HUES48 (cell line): ENCODE results near the gene VPS9D1.

ENCODE experiments used
- H3K27ac ChIP-seq: one replicate; pipeline ENCODE4 v1.7.0; 2013; ENCODE audit warnings: low read depth, low read length, inconsistent platforms
- H3K27me3 ChIP-seq: 2 replicates; pipeline ENCODE4 v1.6.1; 2013; ENCODE audit warnings: mild to moderate bottlenecking, low read length; ENCODE audit not compliant: control insufficient read depth, insufficient read depth
- H3K36me3 ChIP-seq: 2 replicates; pipeline ENCODE4 v1.6.1; 2013; ENCODE audit warnings: low read length; ENCODE audit not compliant: control insufficient read depth, insufficient read depth
- H3K4me1 ChIP-seq: 2 replicates; pipeline ENCODE4 v1.6.1; 2013; ENCODE audit warnings: mild to moderate bottlenecking, low read length; ENCODE audit not compliant: control insufficient read depth, insufficient read depth
- H3K4me3 ChIP-seq: 2 replicates; pipeline ENCODE4 v1.5.1; 2013; ENCODE audit warnings: mild to moderate bottlenecking, low read depth, low read length
- H3K9ac ChIP-seq: 2 replicates; pipeline ENCODE4 v1.6.1; 2013; ENCODE audit warnings: mild to moderate bottlenecking, low read depth, low read length, moderate library complexity
- H3K9me3 ChIP-seq: 2 replicates; pipeline ENCODE4 v1.6.1; 2013; ENCODE audit warnings: low read length; ENCODE audit not compliant: control insufficient read depth, insufficient read depth

The VPS9D1 gene

DNA sequence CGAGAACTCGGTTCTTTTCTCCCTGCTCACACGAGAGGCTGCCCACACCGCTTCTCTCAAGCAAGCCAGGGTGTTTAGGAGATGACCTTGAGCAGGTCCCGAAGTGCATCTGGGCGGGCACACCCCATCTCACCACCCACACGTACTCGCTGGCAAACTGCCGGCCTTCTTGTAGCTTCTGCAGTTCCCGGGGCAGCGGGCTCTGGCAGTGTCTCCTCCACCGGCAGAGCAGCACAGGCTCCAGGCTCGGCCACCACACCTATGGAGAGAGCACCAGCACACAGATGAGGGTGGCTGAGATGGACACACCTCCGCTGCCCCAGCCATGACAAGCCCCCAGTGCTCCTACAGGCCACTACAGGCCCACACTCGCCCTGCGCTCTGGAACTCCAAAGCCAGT, 24.1 kb upstream of the VPS9D1 start:
- peaks cover 92% of the 10 kb centered on the region for H3K36me3 ChIP-seq
- no peaks in the 10 kb centered on the region for H3K27me3 ChIP-seq
- no peaks in the 10 kb centered on the region for H3K4me1 ChIP-seq
- no peak overlapping the region for H3K9ac ChIP-seq
- no peaks in the 10 kb centered on the region for H3K9me3 ChIP-seq
- no peak overlapping the region for H3K27ac ChIP-seq
- no peak overlapping the region for H3K4me3 ChIP-seq

- no peak overlapping the region for H3K4me3 ChIP-seq
- no peaks in the 10 kb centered on the region for H3K27me3 ChIP-seq
- no peaks in the 10 kb centered on the region for H3K9me3 ChIP-seq
- H3K4me1 ChIP-seq, result no peaks in the 10 kb centered on the region
- H3K36me3 ChIP-seq, result peaks cover 92% of the 10 kb centered on the region
- no peak overlapping the region for H3K9ac ChIP-seq
- H3K27ac ChIP-seq, result no peak overlapping the region
Observed at GRCh38 chr16:89742948-89743347, 22.2 kb upstream of the VPS9D1 start.

GRCh38 chr16:89741342-89742014, 20.8 kb upstream of the VPS9D1 start:
- H3K4me3 ChIP-seq, result no peak overlapping the region
- peaks cover 94% of the 10 kb centered on the region for H3K36me3 ChIP-seq

GRCh38 chr16:89739383-89739782, 18.7 kb upstream of the VPS9D1 start:
- Histone ChIP-seq H3K9ac (no peak overlapping the region), H3K4me1 (no peaks in the 10 kb centered on the region), H3K27ac (no peak overlapping the region), H3K36me3 (peaks cover 94% of the 10 kb centered on the region), H3K27me3 (no peaks in the 10 kb centered on the region), H3K4me3 (no peak overlapping the region), H3K9me3 (no peaks in the 10 kb centered on the region)

More at GRCh38 chr16:89741342-89742014, 20.8 kb upstream of the VPS9D1 start:
- Histone ChIP-seq H3K4me1 (no peaks in the 10 kb centered on the region), H3K9me3 (no peaks in the 10 kb centered on the region), H3K9ac (no peak overlapping the region), H3K27me3 (no peaks in the 10 kb centered on the region), H3K27ac (no peak overlapping the region)

- H3K36me3 ChIP-seq, result peaks cover 92% of the 10 kb centered on the region
- no peak overlapping the region for H3K27ac ChIP-seq
- H3K4me1 ChIP-seq, result no peaks in the 10 kb centered on the region
- H3K4me3 ChIP-seq, result no peak overlapping the region
- no peaks in the 10 kb centered on the region for H3K27me3 ChIP-seq
- H3K9me3 ChIP-seq, result no peaks in the 10 kb centered on the region
- H3K9ac ChIP-seq, result no peak overlapping the region
Observed at GRCh38 chr16:89738538-89739317, 18.0 kb upstream of the VPS9D1 start.

GRCh38 chr16:89738072-89738377, 17.3 kb upstream of the VPS9D1 start:
- peaks cover 91% of the 10 kb centered on the region for H3K36me3 ChIP-seq
- no peak overlapping the region for H3K9ac ChIP-seq
- no peak overlapping the region for H3K27ac ChIP-seq
- no peaks in the 10 kb centered on the region for H3K9me3 ChIP-seq
- no peaks in the 10 kb centered on the region for H3K27me3 ChIP-seq
- no peaks in the 10 kb centered on the region for H3K4me1 ChIP-seq
- H3K4me3 ChIP-seq, result no peak overlapping the region

DNA sequence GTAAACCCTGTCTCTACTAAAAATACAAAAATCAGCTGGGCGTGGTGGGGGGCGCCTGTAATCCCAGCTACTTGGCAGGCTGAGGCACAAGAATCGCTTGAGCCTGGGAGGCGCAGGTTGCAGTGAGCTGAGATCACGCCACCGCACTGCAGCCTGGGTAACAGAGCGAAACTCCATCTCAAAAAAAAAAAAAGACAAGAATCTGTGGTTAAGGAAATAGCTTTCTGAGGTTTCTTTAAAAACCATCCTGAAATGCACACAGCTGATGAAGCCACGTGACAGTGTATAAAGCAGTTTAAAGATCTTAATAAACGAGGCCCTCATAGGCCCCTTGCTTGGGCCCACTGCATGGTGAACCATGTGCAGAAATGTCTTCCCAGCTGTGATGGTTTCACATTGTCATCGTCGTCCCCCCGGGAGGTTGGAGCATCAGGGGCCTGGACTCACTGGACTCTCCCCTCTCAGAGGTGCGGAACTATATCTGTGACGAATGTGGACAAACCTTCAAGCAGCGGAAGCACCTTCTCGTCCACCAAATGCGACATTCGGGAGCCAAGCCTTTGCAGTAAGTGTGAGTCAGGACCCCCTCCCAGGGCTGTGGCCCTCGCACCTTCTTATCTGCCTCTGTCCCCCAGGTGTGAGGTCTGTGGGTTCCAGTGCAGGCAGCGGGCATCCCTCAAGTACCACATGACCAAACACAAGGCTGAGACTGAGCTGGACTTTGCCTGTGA, 16.8 kb upstream of the VPS9D1 start:
- Histone ChIP-seq H3K4me3 (no peak overlapping the region), H3K9ac (no peak overlapping the region), H3K9me3 (no peaks in the 10 kb centered on the region), H3K27ac (no peak overlapping the region), H3K36me3 (peaks cover 86% of the 10 kb centered on the region), H3K4me1 (no peaks in the 10 kb centered on the region), H3K27me3 (no peaks in the 10 kb centered on the region)

- no peak overlapping the region for H3K4me3 ChIP-seq
- H3K27me3 ChIP-seq, result no peaks in the 10 kb centered on the region
- no peaks in the 10 kb centered on the region for H3K9me3 ChIP-seq
- H3K36me3 ChIP-seq, result peaks cover 77% of the 10 kb centered on the region
- H3K27ac ChIP-seq, result no peak overlapping the region
- H3K4me1 ChIP-seq, result no peaks in the 10 kb centered on the region
- H3K9ac ChIP-seq, result no peak overlapping the region
Observed at GRCh38 chr16:89736554-89736953, 15.9 kb upstream of the VPS9D1 start.

GRCh38 chr16:89733792-89734191, 13.1 kb upstream of the VPS9D1 start:
- peaks cover 4% of the 10 kb centered on the region; the same call in 1 of the 2 replicates for H3K4me1 ChIP-seq
- H3K9ac ChIP-seq, result no peak overlapping the region
- H3K9me3 ChIP-seq, result no peaks in the 10 kb centered on the region
- H3K36me3 ChIP-seq, result peaks cover 60% of the 10 kb centered on the region
- no peak overlapping the region for H3K27ac ChIP-seq
- no peak overlapping the region for H3K4me3 ChIP-seq
- no peaks in the 10 kb centered on the region for H3K27me3 ChIP-seq

- Histone ChIP-seq H3K9me3 (no peaks in the 10 kb centered on the region), H3K9ac (no peak overlapping the region), H3K4me1 (peaks cover 4% of the 10 kb centered on the region; the same call in 1 of the 2 replicates), H3K27me3 (no peaks in the 10 kb centered on the region), H3K36me3 (peaks cover 55% of the 10 kb centered on the region), H3K4me3 (no peak overlapping the region), H3K27ac (no peak overlapping the region)
Observed at GRCh38 chr16:89733322-89733721, 12.6 kb upstream of the VPS9D1 start.

DNA sequence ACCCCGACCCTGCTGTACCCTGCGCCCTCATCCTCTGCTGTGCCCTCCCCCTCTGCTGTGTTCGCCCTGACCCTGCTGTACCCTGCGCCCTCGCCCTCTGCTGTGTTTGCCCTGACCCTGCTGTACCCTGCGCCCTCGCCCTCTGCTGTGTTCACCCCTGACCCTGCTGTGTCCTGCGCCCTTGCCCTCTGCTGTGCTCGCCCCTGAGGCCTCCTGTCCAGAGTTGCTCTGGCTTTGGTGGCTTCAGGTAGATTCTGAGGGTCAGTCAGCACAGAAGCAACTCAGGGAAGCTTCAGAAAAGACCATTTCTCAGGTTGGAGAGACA, 12.2 kb upstream of the VPS9D1 start:
- Histone ChIP-seq H3K9ac (no peak overlapping the region), H3K27ac (no peak overlapping the region), H3K4me1 (peaks cover 4% of the 10 kb centered on the region; the same call in 1 of the 2 replicates), H3K36me3 (peaks cover 51% of the 10 kb centered on the region), H3K9me3 (no peaks in the 10 kb centered on the region), H3K27me3 (no peaks in the 10 kb centered on the region), H3K4me3 (no peak overlapping the region)
